SK-N-SH (cell line): Measurements from ENCODE around the gene TAS2R41. TPM values are rescaled to one million over a fixed set of nuclear protein-coding genes. Genes with fewer than 3 reads are reported as not detected.

ENCODE experiments used
- CTCF ChIA-PET: fragments of 300-600, 350-600 bp; formaldehyde crosslinking; extraction: SDS; loops from one replicate; lab custom pipeline; 2021; lab: Yijun Ruan, JAX
- POLR2A ChIA-PET: fragments of 350-600 bp; sonication (Branson Sonifier 250); formaldehyde crosslinking; extraction: SDS; loops from one replicate; lab custom pipeline; 2020; ENCODE audit warnings: antibody characterized with exemption, inconsistent platforms; lab: Yijun Ruan, JAX
- DNase-seq: peaks from one replicate; pipeline ENCODE4 v3.0.0; 2012
- H2AFZ ChIP-seq: fragments of 200-600 bp; sonication (generic); 2 replicates; pipeline ENCODE4 v1.8.1; 2016; ENCODE audit warnings: antibody characterized with exemption, mild to moderate bottlenecking, low read depth
- H3F3A ChIP-seq: fragments of 200-600 bp; sonication (generic); replicated peaks from 2 replicates; pipeline ENCODE3; 2016; ENCODE audit warnings: antibody characterized with exemption, mild to moderate bottlenecking; ENCODE audit not compliant: insufficient read depth
- H3K27ac ChIP-seq, 2 experiments: fragments of 200-500 bp in 1 of 2; fragments of 200-600 bp in 1 of 2; sonication (Bioruptor generic) in 1 of 2; sonication (generic), shearing (Covaris generic) in 1 of 2; 2 replicates each; pipeline versions ENCODE4 v1.5.1 to v1.6.1; 2014 to 2016; ENCODE audit warnings: low read depth in 2 of 2, inconsistent platforms in 1 of 2, low read length in 1 of 2, mild to moderate bottlenecking in 1 of 2, mixed read lengths in 1 of 2
- H3K27me3 ChIP-seq: fragments of 200-600 bp; sonication (generic), shearing (Covaris generic); 2 replicates; pipeline ENCODE4 v1.6.1; 2016; ENCODE audit warnings: mixed run types; ENCODE audit not compliant: insufficient read depth
- H3K36me3 ChIP-seq, 2 experiments: fragments of 200-500 bp in 1 of 2; fragments of 200-600 bp in 1 of 2; sonication (Bioruptor generic) in 1 of 2; sonication (generic) in 1 of 2; replicated peaks in 1 of 2; 2 replicates each; pipeline versions ENCODE3 to v1.5.1; 2014 to 2016; ENCODE audit warnings: low read length in 1 of 2, mild to moderate bottlenecking in 1 of 2; ENCODE audit not compliant: insufficient read depth in 2 of 2, control insufficient read depth in 1 of 2
- H3K4me1 ChIP-seq, 2 experiments: fragments of 200-500 bp in 1 of 2; fragments of 200-600 bp in 1 of 2; sonication (Bioruptor generic) in 1 of 2; sonication (generic), shearing (Covaris generic) in 1 of 2; 2 replicates each; pipeline versions ENCODE4 v1.5.1 to v1.6.1; 2014 to 2016; ENCODE audit warnings: low read depth in 1 of 2, low read length in 1 of 2, mixed run types in 1 of 2; ENCODE audit not compliant: insufficient read depth in 2 of 2, control insufficient read depth in 1 of 2
- H3K4me2 ChIP-seq: fragments of 200-600 bp; sonication (generic), shearing (Covaris generic); 2 replicates; pipeline ENCODE4 v1.6.1; 2017; ENCODE audit warnings: mixed run types
- H3K4me3 ChIP-seq, 2 experiments: fragments of 200-500 bp in 1 of 2; fragments of 200-600 bp in 1 of 2; sonication (Bioruptor generic) in 1 of 2; sonication (generic), shearing (Covaris generic) in 1 of 2; 2 replicates each; pipeline versions ENCODE4 v1.5.1 to v1.8.1; 2014 to 2016; ENCODE audit warnings: low read depth in 2 of 2, inconsistent platforms in 1 of 2, low read length in 1 of 2, mild to moderate bottlenecking in 1 of 2, mixed read lengths in 1 of 2, moderate library complexity in 1 of 2
- H3K79me2 ChIP-seq: fragments of 200-600 bp; sonication (generic); 2 replicates; pipeline ENCODE4 v1.8.1; 2017; ENCODE audit warnings: mild to moderate bottlenecking; ENCODE audit not compliant: insufficient read depth
- H3K9ac ChIP-seq: fragments of 200-600 bp; sonication (generic); 2 replicates; pipeline ENCODE4 v1.6.1; 2017; ENCODE audit warnings: mixed run types
- H3K9me2 ChIP-seq: fragments of 200-600 bp; sonication (generic); 2 replicates; pipeline ENCODE4 v1.6.1; 2017; ENCODE audit warnings: mixed run types
- H3K9me3 ChIP-seq: fragments of 200-600 bp; sonication (generic); 2 replicates; pipeline ENCODE4 v1.6.1; 2017; ENCODE audit warnings: mixed run types, mild to moderate bottlenecking, moderate library complexity
- H4K20me1 ChIP-seq: fragments of 200-600 bp; sonication (generic); 2 replicates; pipeline ENCODE4 v1.6.1; 2017; ENCODE audit warnings: mild to moderate bottlenecking, mixed run types; ENCODE audit not compliant: insufficient read depth
- EP300 ChIP-seq, 2 experiments: IDR thresholded peaks; 2 replicates each; pipeline versions ENCODE4 v1.4.0 to v1.6.1; 2012; ENCODE audit warnings: borderline replicate concordance in 1 of 2, low read depth in 1 of 2, low read length in 1 of 2
- FOSL2 ChIP-seq: IDR thresholded peaks from 2 replicates; pipeline ENCODE4 v1.4.0; 2012; ENCODE audit warnings: low read depth, mild to moderate bottlenecking, moderate library complexity, borderline replicate concordance
- FOXJ3 ChIP-seq: sonication (generic); formaldehyde crosslinking; IDR thresholded peaks from 2 replicates; pipeline ENCODE4 v1.5.1; 2020; ENCODE audit warnings: mild to moderate bottlenecking, missing genetic modification reagents
- FOXM1 ChIP-seq: IDR thresholded peaks from 2 replicates; pipeline ENCODE4 v1.4.0; 2012; ENCODE audit warnings: low read depth, mild to moderate bottlenecking
- GATA2 ChIP-seq: sonication (generic); formaldehyde crosslinking; IDR thresholded peaks from 2 replicates; pipeline ENCODE4 v1.5.0; 2020; ENCODE audit warnings: mild to moderate bottlenecking, missing genetic modification reagents
- MAX ChIP-seq: IDR thresholded peaks from 2 replicates; pipeline ENCODE4 v1.4.0; 2012; ENCODE audit warnings: low read depth
- NFIC ChIP-seq: IDR thresholded peaks from 2 replicates; pipeline ENCODE4 v1.4.0; 2012; ENCODE audit warnings: borderline replicate concordance
- NRF1 ChIP-seq: IDR thresholded peaks from 2 replicates; pipeline ENCODE4 v1.6.1; 2012; ENCODE audit warnings: low read depth, mild to moderate bottlenecking, low read length
- PBX3 ChIP-seq: IDR thresholded peaks from 2 replicates; pipeline ENCODE4; 2012
- RAD21 ChIP-seq: IDR thresholded peaks from 2 replicates; pipeline ENCODE4 v1.6.1; 2012; ENCODE audit warnings: mild to moderate bottlenecking, low read length
- RCOR1 ChIP-seq: fragments of 150-350 bp; IDR thresholded peaks from 2 replicates; pipeline ENCODE4 v1.6.1; 2017; ENCODE audit warnings: antibody characterized with exemption, low read length
- REST ChIP-seq: IDR thresholded peaks from 2 replicates; pipeline ENCODE4 v1.6.1; 2012; ENCODE audit warnings: mild to moderate bottlenecking, low read depth, low read length, moderate library complexity
- RFX5 ChIP-seq: IDR thresholded peaks from 2 replicates; pipeline ENCODE4 v1.6.1; 2012; ENCODE audit warnings: mild to moderate bottlenecking, improper control_type of control experiment, low read length
- SIN3A ChIP-seq: IDR thresholded peaks from 2 replicates; pipeline ENCODE4 v1.6.1; 2012; ENCODE audit warnings: low read depth, mild to moderate bottlenecking, low read length, moderate library complexity, borderline replicate concordance
- TAF1 ChIP-seq: IDR thresholded peaks from 2 replicates; pipeline ENCODE4 v1.6.1; 2012; ENCODE audit warnings: low read depth, mild to moderate bottlenecking, low read length, moderate library complexity, borderline replicate concordance
- TCF12 ChIP-seq: IDR thresholded peaks from 2 replicates; pipeline ENCODE4 v1.4.0; 2012
- USF1 ChIP-seq: IDR thresholded peaks from 2 replicates; pipeline ENCODE4 v1.4.0; 2012; ENCODE audit warnings: low read depth, borderline replicate concordance
- USF2 ChIP-seq: fragments of 150-350 bp; IDR thresholded peaks from 2 replicates; pipeline ENCODE4 v1.6.1; 2017; ENCODE audit warnings: antibody characterized with exemption, low read length, low read depth, borderline replicate concordance
- WGBS: methylation state at CpG from one replicate; pipeline ENCODE4 v1.1.6; 2017; ENCODE audit warnings: low lambda C conversion rate; 5-methylcytosine and 5-hydroxymethylcytosine counted together
- polyA plus RNA-seq, 3 experiments: library from polyadenylated mRNA; depleted of rRNA; stranded (reverse); fragments of >200 nt; gene quantifications; 2 replicates each; pipeline ENCODE4 v1.2.3, GENCODE V29; 2012

TAS2R41 gene
- polyA plus RNA-seq, 1 of the 3 experiments (the other 2 are of a cell fraction): not detected

- Histone ChIP-seq H4K20me1 (no peaks in the 10 kb centered on the region), H3K36me3 (no peaks in the 10 kb centered on the region), H3K9me2 (no peaks in the 10 kb centered on the region), H3F3A (no peaks in the 10 kb centered on the region), H3K4me3 (no peak overlapping the region), H3K9ac (no peak overlapping the region), H3K4me2 (no peak overlapping the region), H3K79me2 (no peaks in the 10 kb centered on the region), H3K27ac (no peak overlapping the region), H3K4me1 (no peaks in the 10 kb centered on the region), H3K27me3 (no peaks in the 10 kb centered on the region), H3K9me3 (no peaks in the 10 kb centered on the region), H2AFZ (no peak overlapping the region)
- no peak for DNase-seq
- no peak for TF ChIP-seq TCF12
- TF ChIP-seq RCOR1: no peak
- no peak for TF ChIP-seq FOXJ3 (CRISPR knock-in tag)
- TF ChIP-seq USF1: no peak
- no peak for TF ChIP-seq FOXM1
- no peak for TF ChIP-seq EP300 (IDR thresholded peaks at IDR 0.05; ENCODE audit: borderline replicate concordance in 1 of 2, low read depth in 1 of 2, low read length in 1 of 2)
- CTCF ChIA-PET: interaction anchor here (1.7 kb wide), 1 partner anchor 21 kb away, joined by 5 read pairs; no protein-coding TSS in a partner anchor
- 36% methylated on average over 4 of the region's 4 CpGs for WGBS
- POLR2A ChIA-PET: no interaction called here
Measured at GRCh38 chr7:143437578-143437977, 40.1 kb upstream of the TAS2R41 start.

GRCh38 chr7:143439866-143440265 is 37.8 kb upstream of the TAS2R41 start:
- H3K27me3 ChIP-seq: no peaks in the 10 kb centered on the region
- DNase-seq: no peak
- no peak overlapping the region for H3K4me2 ChIP-seq
- H3K9ac ChIP-seq: no peak overlapping the region
- H3K79me2 ChIP-seq: no peaks in the 10 kb centered on the region
- H3K27ac ChIP-seq: no peak overlapping the region
- H3K4me3 ChIP-seq: no peak overlapping the region
- no peak for TF ChIP-seq GATA2 (CRISPR knock-in tag)
- no peak for TF ChIP-seq NRF1
- no peak for TF ChIP-seq FOXJ3 (CRISPR knock-in tag)
- TF ChIP-seq RFX5: no peak
- TF ChIP-seq TAF1: no peak
- no peak for TF ChIP-seq PBX3
- no peak for TF ChIP-seq RAD21
- TF ChIP-seq EP300 (IDR thresholded peaks at IDR 0.05; ENCODE audit: borderline replicate concordance in 1 of 2, low read depth in 1 of 2, low read length in 1 of 2): no peak
- TF ChIP-seq REST: no peak
- TF ChIP-seq MAX: no peak
- no peak for TF ChIP-seq FOXM1
- TF ChIP-seq FOSL2: no peak
- TF ChIP-seq TCF12: no peak
- no peak for TF ChIP-seq SIN3A
- TF ChIP-seq USF2: no peak
- TF ChIP-seq NFIC: no peak
- no peaks in the 10 kb centered on the region for H3K9me2 ChIP-seq
- no peaks in the 10 kb centered on the region for H3K4me1 ChIP-seq
- H3K9me3 ChIP-seq: no peaks in the 10 kb centered on the region
- H4K20me1 ChIP-seq: no peaks in the 10 kb centered on the region
- H2AFZ ChIP-seq: no peak overlapping the region
- WGBS: 53% methylated on average over 2 of the region's 2 CpGs
- H3K36me3 ChIP-seq: no peaks in the 10 kb centered on the region
- H3F3A ChIP-seq: no peaks in the 10 kb centered on the region
- CTCF ChIA-PET: interaction anchor here (2.0 kb wide), 1 partner anchor 224 kb away, joined by 5 read pairs; no protein-coding TSS in a partner anchor
- POLR2A ChIA-PET: interaction anchor here (0.6 kb wide), 1 partner anchor 80 kb away, joined by 3 read pairs; no protein-coding TSS in a partner anchor
